T follicular helper cell (primary cell): ENCODE data around the gene UGT1A10.
"Not testable (repeated sequence)": the region's sequence is repeated elsewhere in the genome, so short reads cannot be mapped to it uniquely, and the experiment has no call there.

Experiments used
- DNase-seq: peaks from one replicate; pipeline ENCODE4 v3.0.0-alpha.2; 2020; ENCODE audit warnings: low read depth

Gene UGT1A10

GRCh38 chr2:233655943-233656342 is 19.7 kb downstream of the UGT1A10 start:
- DNase-seq, result not testable (repeated sequence)

GRCh38 chr2:233656443-233656842 is 20.2 kb downstream of the UGT1A10 start:
- DNase-seq, result no peak

- no peak for DNase-seq
These were observed 22.4 kb downstream of the UGT1A10 start for GRCh38 chr2:233658610-233659009.

- no peak for DNase-seq
These were observed 27.7 kb downstream of the UGT1A10 start for GRCh38 chr2:233663911-233664310.

GRCh38 chr2:233668605-233669260 is 32.5 kb downstream of the UGT1A10 start:
- no peak for DNase-seq

GRCh38 chr2:233671290-233672161 is 35.3 kb downstream of the UGT1A10 start, which contains the start of gene UGT1A9:
Gene UGT1A9 (plus strand): TSS chr2:233671898. CDS start chr2:233671935, 37 bp downstream.
- DNase-seq, result no peak

- no peak for DNase-seq
These were observed 36.6 kb downstream of the UGT1A10 start for GRCh38 chr2:233672886-233673285.

GRCh38 chr2:233673896-233674295 is 37.6 kb downstream of the UGT1A10 start:
- no peak for DNase-seq

- DNase-seq, result no peak
These were observed 38.1 kb downstream of the UGT1A10 start for GRCh38 chr2:233674314-233674713.

GRCh38 chr2:233674995-233675394 is 38.7 kb downstream of the UGT1A10 start:
- no peak for DNase-seq

- no peak for DNase-seq
These were observed 39.8 kb downstream of the UGT1A10 start for GRCh38 chr2:233676046-233676445.

GRCh38 chr2:233679196-233679595 is 42.9 kb downstream of the UGT1A10 start:
- no peak for DNase-seq

GRCh38 chr2:233680361-233681045 is 44.3 kb downstream of the UGT1A10 start:
- DNase-seq, result no peak

GRCh38 chr2:233681521-233682099 is 45.4 kb downstream of the UGT1A10 start, which contains the start of gene UGT1A7:
Gene UGT1A7 (plus strand): TSS chr2:233681901. CDS start chr2:233681938, 37 bp downstream.
- no peak for DNase-seq

- DNase-seq, result no peak
These were observed 48.4 kb downstream of the UGT1A10 start for GRCh38 chr2:233684640-233685039.

- no peak for DNase-seq
These were observed 50.7 kb downstream of the UGT1A10 start for GRCh38 chr2:233686928-233687327.

- DNase-seq, result no peak
These were observed 52.1 kb downstream of the UGT1A10 start for GRCh38 chr2:233688341-233688740.

- DNase-seq, result no peak
These were observed 52.8 kb downstream of the UGT1A10 start for GRCh38 chr2:233689031-233689430.

GRCh38 chr2:233689501-233689900 is 53.3 kb downstream of the UGT1A10 start:
- no peak for DNase-seq

GRCh38 chr2:233690444-233690843 is 54.2 kb downstream of the UGT1A10 start:
- DNase-seq, result no peak

GRCh38 chr2:233691443-233692433 is 55.5 kb downstream of the UGT1A10 start:
- no peak for DNase-seq
